Breast epithelium (tissue), 3 donors: ENCODE data around the gene MYBBP1A.

Source experiments
- CTCF ChIP-seq, 3 donors: fragments of 450-650 bp; IDR thresholded peaks; one replicate each; pipeline ENCODE4 v1.5.1; 2016 to 2017; ENCODE audit warnings: antibody characterized with exemption in 3 of 3, mild to moderate bottlenecking in 3 of 3, moderate library complexity in 3 of 3
- POLR2A ChIP-seq: fragments of 450-650 bp; IDR thresholded peaks from one replicate; pipeline ENCODE4 v1.6.1; 2016; ENCODE audit warnings: antibody characterized with exemption, mild to moderate bottlenecking, moderate library complexity

GRCh38 chr17:4547118-4547906, 7.9 kb downstream of the MYBBP1A start:
- no peak for TF ChIP-seq CTCF (IDR thresholded peaks at IDR 0.05)
- no peak for TF ChIP-seq POLR2A
